Frontal cortex (tissue), 4 donors: ENCODE data around the gene EOLA1. TPM values are rescaled to one million over a fixed set of nuclear protein-coding genes. Genes with fewer than 3 reads are reported as not detected.
"Not testable (repeated sequence)": the region's sequence is repeated elsewhere in the genome, so short reads cannot be mapped to it uniquely, and the experiment has no call there.

Source experiments
- DNase-seq, 2 donors: peaks; one replicate each; pipeline ENCODE4 v3.0.0; 2012; ENCODE audit warnings: low spot score in 2 of 2
- FAIRE-seq: peaks from 2 replicates; lab custom pipeline; 2012; peaks lifted over from hg19 to GRCh38; lab: Jason Lieb, UNC
- total RNA-seq: library from RNA; depleted of rRNA; stranded (reverse); fragments of >200 nt; gene quantifications from one replicate; pipeline ENCODE4 v1.2.3, GENCODE V29; 2014
- donor health status: control.
- donor health status: control.
- donor health status: control.

Gene EOLA1
- total RNA-seq, 1 donor from 2014 or later: 15.1 TPM

DNA sequence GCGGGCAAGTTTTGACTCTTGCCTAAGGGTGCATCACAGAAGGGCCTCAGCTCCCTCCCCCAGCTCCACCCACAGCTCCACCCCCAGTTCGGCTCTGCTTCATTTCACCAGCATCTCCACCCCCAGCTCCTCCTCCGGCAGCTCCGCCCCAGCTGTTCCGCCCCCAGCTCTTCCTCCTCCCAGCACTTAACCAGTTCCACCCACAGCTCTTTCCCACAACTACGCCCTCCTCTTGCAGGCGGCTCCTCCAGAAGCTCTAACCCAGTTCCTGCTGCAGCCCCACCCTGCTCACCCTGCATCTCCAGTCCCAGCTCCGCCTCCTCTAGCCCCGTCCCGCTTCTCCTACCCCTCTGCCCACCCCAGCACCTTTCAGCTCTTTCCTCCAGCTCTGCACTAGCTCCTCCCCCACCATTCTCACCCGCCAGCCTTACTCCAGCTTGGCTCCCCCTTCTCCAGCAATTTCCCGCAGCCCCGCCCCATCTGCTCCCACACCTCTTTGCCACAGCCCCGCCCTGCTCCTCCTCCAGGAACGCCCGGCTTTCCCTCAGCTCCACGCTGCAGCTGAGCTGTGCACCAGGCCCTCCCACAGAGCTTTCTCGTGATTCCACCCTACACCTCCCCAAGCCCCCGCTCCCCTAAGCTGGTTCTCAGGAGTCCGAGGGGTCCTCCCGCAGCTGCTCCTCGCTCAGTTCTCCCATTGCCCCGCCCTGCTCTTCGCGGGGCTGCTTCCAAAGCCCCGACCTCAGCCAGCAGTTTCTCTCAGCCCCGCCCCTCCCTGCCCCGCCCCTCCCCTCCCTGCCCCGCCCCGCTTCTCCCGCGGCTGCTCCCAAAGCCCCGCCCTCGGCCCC lies 1.3 kb upstream of the EOLA1 start:
- peak; percentile 40 to 67 for DNase-seq
- no peak for FAIRE-seq

DNA sequence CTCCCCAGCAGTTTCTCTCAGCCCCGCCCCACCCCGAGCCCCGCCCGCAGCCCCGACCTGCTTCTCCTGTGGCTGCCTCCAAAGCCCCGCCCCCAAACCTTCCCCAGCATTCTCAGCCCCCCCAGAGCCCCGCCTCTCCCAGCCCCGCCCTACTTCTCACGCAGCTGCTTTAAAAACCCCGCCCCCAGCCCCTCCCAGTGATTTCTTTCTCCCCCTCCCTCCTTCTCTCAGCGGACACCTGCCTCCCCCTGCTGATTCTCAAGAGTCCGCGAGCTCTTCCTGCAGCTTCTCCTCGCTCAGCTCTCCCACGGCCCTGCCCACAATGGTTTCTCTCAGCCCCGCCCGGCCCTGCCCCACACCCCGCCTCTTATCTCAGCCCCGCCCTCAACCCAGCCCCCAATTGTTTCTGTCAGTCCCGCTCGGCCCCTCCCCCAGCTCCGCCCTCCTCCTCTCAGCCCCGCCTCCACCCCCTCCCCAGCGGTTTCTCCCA lies 636 bp upstream of the EOLA1 start:
- FAIRE-seq: no peak
- peak; percentile 72 to 75 for DNase-seq

DNA sequence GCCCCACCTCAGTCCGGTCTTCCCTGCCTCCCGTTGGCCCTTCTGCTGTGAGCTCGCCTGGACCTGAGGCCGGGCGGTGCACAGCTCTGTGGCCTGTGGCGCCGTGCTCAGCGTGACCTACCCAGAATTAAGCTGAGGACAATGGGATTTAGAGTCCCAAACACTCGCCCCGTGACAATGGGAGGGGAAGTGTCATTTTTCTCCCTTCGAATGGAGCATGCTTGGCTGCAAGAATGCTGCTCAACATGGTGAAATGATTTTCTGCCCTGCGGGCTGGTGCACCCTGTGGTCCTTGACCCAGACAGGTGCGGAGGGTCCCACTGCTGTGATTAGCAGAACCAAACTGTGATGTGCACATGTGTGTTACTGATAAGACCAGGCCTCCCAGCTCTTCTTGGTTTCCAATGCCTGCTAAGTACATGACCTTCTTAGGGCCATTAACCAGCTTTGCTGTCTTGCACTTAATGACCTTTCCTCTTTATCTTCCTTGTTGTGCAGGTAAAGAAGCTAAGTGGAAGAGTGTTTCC lies 772 bp downstream of the EOLA1 start:
- DNase-seq (no peak), FAIRE-seq (no peak)

DNA sequence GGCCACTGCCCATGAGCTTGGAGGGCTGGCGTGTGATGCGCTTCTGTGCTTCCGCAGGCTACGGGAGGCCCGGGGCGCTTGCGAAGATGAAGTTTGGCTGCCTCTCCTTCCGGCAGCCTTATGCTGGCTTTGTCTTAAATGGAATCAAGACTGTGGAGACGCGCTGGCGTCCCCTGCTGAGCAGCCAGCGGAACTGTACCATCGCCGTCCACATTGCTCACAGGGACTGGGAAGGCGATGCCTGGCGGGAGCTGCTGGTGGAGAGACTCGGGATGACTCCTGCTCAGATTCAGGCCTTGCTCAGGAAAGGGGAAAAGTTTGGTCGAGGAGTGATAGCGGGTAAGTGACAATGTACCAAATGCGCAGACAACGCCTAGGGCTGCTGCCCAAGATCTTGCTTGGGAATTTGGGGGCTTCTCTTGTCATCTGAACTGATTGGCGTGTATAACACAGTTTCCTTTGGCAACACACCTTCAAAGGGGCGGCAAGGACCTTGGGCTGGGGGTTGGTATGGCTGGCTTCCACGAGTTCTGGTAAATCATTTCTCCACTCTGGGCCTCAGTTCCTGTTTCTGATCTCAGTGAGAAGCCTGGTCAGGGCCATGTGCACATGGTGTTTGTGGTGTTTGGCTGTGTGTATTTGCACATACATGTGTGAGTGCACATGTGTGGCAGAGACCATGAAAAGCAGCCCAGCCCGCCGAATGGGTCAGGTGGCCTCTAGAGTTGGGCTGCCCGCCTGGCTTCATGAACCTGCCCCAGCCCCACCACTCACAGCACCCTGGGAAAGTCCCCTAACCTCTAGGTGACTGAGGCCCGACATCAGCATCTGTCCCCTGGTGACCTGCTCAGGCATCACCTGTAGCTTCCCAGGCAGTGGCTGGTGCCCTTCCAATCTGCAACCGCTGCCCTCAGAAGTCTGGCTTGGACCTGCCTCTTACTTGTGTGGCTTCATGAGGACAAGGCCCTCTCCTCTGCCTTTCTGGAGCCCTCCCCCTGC lies 5.0 kb downstream of the EOLA1 start:
- DNase-seq, FAIRE-seq: not testable (repeated sequence)

GRCh38 chrX:149546962-149547361 lies 6.2 kb downstream of the EOLA1 start:
- FAIRE-seq, DNase-seq: not testable (repeated sequence)

GRCh38 chrX:149547782-149548181 lies 7.0 kb downstream of the EOLA1 start:
- DNase-seq, FAIRE-seq: not testable (repeated sequence)

- not testable (repeated sequence) for DNase-seq, FAIRE-seq
Observed at GRCh38 chrX:149549701-149550100, 8.9 kb downstream of the EOLA1 start, which contains the start of gene HSFX3. Gene HSFX3, minus strand, starts transcription at chrX:149549924. Its CDS starts 72 bp downstream, at chrX:149549852.

DNA sequence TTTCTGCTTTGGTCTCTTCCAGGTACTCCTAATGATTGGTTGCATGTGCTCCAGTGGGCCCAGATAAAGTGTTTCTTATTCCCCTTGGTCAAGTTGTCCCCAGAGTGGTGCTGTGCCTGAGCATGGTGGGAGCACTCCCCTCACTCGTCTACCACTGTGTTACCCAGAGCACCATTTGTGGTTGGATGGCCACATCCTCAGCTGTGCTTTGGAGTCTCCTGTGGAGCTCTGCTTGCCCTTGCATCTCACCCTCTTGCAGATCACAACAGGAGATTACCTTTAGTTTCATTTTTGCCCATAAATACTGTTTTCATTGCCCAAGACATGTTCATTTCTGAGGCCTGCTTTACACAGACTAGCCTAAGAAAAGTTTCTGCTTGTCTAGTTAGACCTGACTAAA lies 9.6 kb downstream of the EOLA1 start:
- not testable (repeated sequence) for FAIRE-seq, DNase-seq

GRCh38 chrX:149551245-149551938 lies 10.6 kb downstream of the EOLA1 start:
- FAIRE-seq, DNase-seq: not testable (repeated sequence)

DNA sequence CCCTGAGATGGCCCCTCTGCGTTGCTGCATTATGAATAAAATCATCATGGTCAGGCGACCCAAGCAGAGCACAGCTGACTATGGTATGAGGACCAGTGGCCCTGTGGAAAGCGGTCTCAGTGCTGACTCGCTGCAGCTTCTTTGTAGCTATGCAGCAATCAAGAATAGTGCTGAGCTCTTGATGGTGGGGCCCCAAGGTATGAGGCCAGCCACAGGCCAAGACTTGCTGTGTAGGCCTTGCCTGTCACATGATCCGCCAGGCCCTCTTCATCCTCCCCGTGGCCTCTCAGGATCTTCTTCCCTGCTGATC lies 11.1 kb downstream of the EOLA1 start:
- not testable (repeated sequence) for DNase-seq, FAIRE-seq

DNA sequence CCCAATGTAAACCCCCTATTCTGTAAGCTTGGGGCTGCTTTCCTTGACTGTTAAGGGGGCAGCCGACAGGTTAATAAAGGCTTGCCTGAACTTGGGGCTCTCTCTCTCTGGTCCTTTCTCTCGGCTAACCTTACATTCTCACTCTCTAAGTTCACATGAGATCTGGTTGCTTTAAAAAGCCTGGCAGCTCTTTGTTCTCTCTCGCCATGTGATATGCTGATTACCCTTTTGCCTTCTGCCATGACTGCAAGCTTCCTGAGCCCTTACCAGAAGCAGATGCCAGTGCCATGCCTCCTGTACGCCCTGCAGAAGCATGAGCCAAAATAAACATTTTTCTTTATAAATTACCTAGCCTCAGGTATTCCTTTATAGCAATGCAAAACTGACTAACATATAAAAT lies 14.4 kb downstream of the EOLA1 start:
- not testable (repeated sequence) for DNase-seq, FAIRE-seq

- no peak for FAIRE-seq
Observed at GRCh38 chrX:149563359-149563758, 22.5 kb downstream of the EOLA1 start.

DNA sequence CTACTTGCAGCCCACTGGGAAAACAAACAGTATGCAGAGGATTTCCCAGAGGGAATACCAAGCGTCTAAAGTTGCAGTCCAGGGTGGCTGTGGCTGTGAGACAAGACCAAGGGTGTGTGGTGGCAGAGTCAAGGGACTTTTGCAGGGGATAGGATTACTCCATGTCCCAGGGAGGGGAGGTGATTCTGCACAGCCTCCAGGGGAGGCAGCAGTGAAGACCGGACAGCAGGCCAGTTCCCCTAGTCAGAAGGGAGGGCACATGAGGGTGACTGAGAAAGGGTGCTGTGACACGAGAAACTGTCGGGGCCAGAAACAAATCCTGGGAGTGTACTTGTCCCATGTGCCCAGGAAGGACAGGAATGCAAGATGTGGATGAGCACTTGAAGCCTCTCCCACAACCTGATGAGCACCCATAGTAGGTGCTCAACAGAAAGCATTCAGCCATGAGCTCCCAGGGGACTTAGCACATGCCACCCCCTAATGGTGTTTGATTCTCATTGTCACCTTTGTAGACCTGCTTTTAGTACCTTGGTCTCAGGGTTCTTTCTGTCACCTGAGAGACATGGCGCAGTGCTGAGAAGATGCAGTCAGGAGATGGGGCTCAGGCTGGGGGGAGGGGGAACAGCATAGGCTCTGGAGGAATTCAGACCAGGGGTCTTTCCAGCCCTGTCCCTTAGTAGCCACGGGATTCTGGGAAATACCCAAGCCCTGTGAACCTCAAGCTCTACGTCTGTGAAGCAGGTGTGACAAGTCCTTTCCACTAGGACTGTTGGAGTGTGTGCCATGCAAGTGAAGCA lies 27.0 kb downstream of the EOLA1 start:
- FAIRE-seq (no peak), DNase-seq (no peak)

More at GRCh38 chrX:149563359-149563758, 22.5 kb downstream of the EOLA1 start:
- no peak for DNase-seq

GRCh38 chrX:149568701-149569296 lies 28.0 kb downstream of the EOLA1 start:
- FAIRE-seq (no peak), DNase-seq (no peak)

DNA sequence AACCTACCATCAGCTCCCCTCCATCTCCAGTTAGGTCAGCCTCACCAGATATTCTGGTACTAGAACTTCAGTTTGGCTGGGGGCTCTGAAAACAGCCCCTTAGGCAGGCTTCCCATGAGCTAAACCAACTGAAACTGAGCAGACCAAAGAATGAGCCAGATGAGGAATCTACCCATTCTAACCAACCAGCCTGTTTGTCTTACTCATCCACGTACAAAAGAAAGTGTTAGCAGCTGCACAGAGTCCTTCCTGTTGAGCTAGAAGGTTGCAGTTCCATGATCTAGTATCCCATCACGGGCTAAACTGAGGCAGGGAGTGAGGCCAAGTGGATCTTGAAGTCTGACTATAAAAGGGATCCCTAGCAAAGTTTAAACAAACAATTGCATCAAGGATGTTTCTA lies 29.0 kb downstream of the EOLA1 start:
- FAIRE-seq (no peak), DNase-seq (no peak)

DNA sequence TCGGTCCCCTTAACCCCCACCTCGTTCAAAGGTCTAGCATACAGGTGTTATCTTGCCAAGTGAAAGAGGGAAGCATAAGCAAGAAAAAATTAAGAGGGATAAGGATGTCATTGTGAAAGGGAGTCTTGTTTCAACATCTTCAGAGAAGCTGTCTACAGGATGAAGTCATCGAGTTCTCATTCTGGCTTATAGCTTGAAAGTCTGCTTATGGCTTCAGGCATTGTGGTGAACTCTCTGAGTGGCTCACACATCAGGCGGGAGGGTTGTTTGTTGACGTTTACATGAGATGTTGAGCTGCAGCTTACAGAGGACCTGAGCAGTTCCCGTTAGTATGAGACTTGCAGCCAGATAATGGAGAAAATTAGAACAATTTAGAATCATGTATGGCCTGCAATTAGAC lies 29.9 kb downstream of the EOLA1 start:
- no peak for DNase-seq
- no peak for FAIRE-seq

GRCh38 chrX:149571770-149572169 lies 31.0 kb downstream of the EOLA1 start:
- no peak for DNase-seq
- FAIRE-seq: no peak

DNA sequence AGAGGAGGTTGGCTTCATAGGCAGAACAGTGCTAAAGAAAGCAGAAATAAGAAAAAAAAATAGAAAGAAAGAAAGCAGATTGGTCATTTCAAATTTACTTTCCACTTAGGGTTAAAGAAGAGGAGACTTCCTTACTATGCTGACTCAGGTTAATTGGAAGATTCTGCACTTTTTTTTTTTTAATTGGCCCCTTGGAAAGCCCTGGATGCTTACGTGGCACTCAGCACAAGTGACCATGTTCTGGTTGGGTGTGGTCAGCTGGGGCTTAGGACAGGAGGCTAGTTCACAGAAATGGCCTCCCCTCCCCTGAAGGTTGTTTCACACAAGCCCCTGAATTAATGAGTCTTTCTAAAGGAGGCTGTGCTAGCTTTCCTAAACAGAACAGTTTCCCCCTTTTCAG lies 31.9 kb downstream of the EOLA1 start:
- FAIRE-seq (no peak), DNase-seq (no peak)
